WTC11 (cell line): ENCODE data around the gene PHLDA2. TPM values are rescaled to one million over a fixed set of nuclear protein-coding genes. Genes with fewer than 3 reads are reported as not detected.

ENCODE experiments used
- ATAC-seq: fragments of 200-7000 bp; cut with Tn5 transposase; 2 replicates; pipeline ENCODE4 v1.10.0; 2021; ENCODE audit warnings: mild to moderate bottlenecking, moderate library complexity
- CTCF ChIA-PET: fragments of 300-600 bp; sonication (Branson Sonifier 250); formaldehyde crosslinking; loops from one replicate; lab custom pipeline; 2021; ENCODE audit warnings: antibody characterized with exemption; lab: Charles Lee
- POLR2A ChIA-PET: fragments of 350-600 bp; sonication (Branson Sonifier 250); formaldehyde crosslinking; loops from one replicate; lab custom pipeline; 2021; ENCODE audit warnings: antibody characterized with exemption; lab: Charles Lee
- DNase-seq: peaks from one replicate; pipeline ENCODE4 v3.0.0; 2021; ENCODE audit warnings: low spot score
- H3K27ac Mint-ChIP-seq: 2 replicates; pipeline ENCODE4 v1.8.0; 2021; ENCODE audit warnings: mixed read lengths
- H3K27me3 Mint-ChIP-seq: 2 replicates; pipeline ENCODE4 v1.8.0; 2021; ENCODE audit warnings: low read depth, mild to moderate bottlenecking, moderate library complexity, mixed read lengths
- H3K36me3 Mint-ChIP-seq: 2 replicates; pipeline ENCODE4 v1.8.0; 2021; ENCODE audit warnings: mixed read lengths
- H3K4me1 Mint-ChIP-seq: 2 replicates; pipeline ENCODE4 v1.8.0; 2022; ENCODE audit warnings: mixed read lengths
- H3K4me3 Mint-ChIP-seq: 2 replicates; pipeline ENCODE4 v1.8.0; 2021; ENCODE audit warnings: mild to moderate bottlenecking, moderate library complexity, mixed read lengths
- H3K9me3 Mint-ChIP-seq: 2 replicates; pipeline ENCODE4 v1.8.0; 2021; ENCODE audit warnings: mixed read lengths
- ATF1 ChIP-seq: sonication (generic); formaldehyde crosslinking; IDR thresholded peaks from 2 replicates; pipeline ENCODE4 v1.8.1; 2023; ENCODE audit warnings: mild to moderate bottlenecking, moderate library complexity, missing genetic modification reagents
- CBFB ChIP-seq: sonication (generic); formaldehyde crosslinking; IDR thresholded peaks from 2 replicates; pipeline ENCODE4 v1.8.1; 2022; ENCODE audit warnings: mild to moderate bottlenecking, low read depth, missing genetic modification reagents
- FOXK1 ChIP-seq: sonication (generic); formaldehyde crosslinking; IDR thresholded peaks from 2 replicates; pipeline ENCODE4 v1.8.0; 2022; ENCODE audit warnings: mild to moderate bottlenecking, moderate library complexity, missing genetic modification reagents
- FOXP1 ChIP-seq: sonication (generic); formaldehyde crosslinking; IDR thresholded peaks from 2 replicates; pipeline ENCODE4 v1.8.0; 2022; ENCODE audit warnings: missing genetic modification reagents, mild to moderate bottlenecking, moderate library complexity, borderline replicate concordance
- JUN ChIP-seq: sonication (generic); formaldehyde crosslinking; IDR thresholded peaks from 2 replicates; pipeline ENCODE4 v1.8.0; 2023; ENCODE audit warnings: mild to moderate bottlenecking, missing genetic modification reagents
- MXD4 ChIP-seq: fragments of 250-450 bp; sonication (Bioruptor Pico); IDR thresholded peaks from 2 replicates; pipeline ENCODE4 v1.8.0; 2021; ENCODE audit warnings: mild to moderate bottlenecking, moderate library complexity, borderline replicate concordance
- MYBL2 ChIP-seq: sonication (generic); formaldehyde crosslinking; IDR thresholded peaks from 2 replicates; pipeline ENCODE4 v1.8.1; 2023; ENCODE audit warnings: mild to moderate bottlenecking, moderate library complexity, missing genetic modification reagents
- NFATC4 ChIP-seq: fragments of 250-450 bp; sonication (Bioruptor Pico); IDR thresholded peaks from 2 replicates; pipeline ENCODE4 v1.9.0; 2021; ENCODE audit warnings: mild to moderate bottlenecking
- TEAD4 ChIP-seq: sonication (generic); formaldehyde crosslinking; IDR thresholded peaks from 2 replicates; pipeline ENCODE4 v1.8.0; 2022; ENCODE audit warnings: mild to moderate bottlenecking, missing genetic modification reagents
- ZNF232 ChIP-seq: sonication (generic); formaldehyde crosslinking; IDR thresholded peaks from 2 replicates; pipeline ENCODE4 v1.8.0; 2022; ENCODE audit warnings: mild to moderate bottlenecking, missing genetic modification reagents
- ZNF317 ChIP-seq: sonication (generic); formaldehyde crosslinking; IDR thresholded peaks from 2 replicates; pipeline ENCODE4 v1.8.1; 2023; ENCODE audit warnings: low read depth, mild to moderate bottlenecking, moderate library complexity, missing genetic modification reagents, borderline replicate concordance
- ZNF416 ChIP-seq: fragments of 250-450 bp; sonication (Bioruptor Pico); IDR thresholded peaks from 2 replicates; pipeline ENCODE4 v1.9.0; 2021; ENCODE audit warnings: mild to moderate bottlenecking, inconsistent platforms
- total RNA-seq: library from RNA; stranded (reverse); gene quantifications from 3 replicates; pipeline ENCODE4 v1.2.3, GENCODE V29; 2021
- TF ChIP-seq, protein P1 (sequence below): fragments of 200-600 bp; IDR thresholded peaks from 2 replicates; pipeline ENCODE4 v1.8.0; 2022; ENCODE audit warnings: antibody characterized with exemption
- TF ChIP-seq, protein P2 (sequence below): sonication (generic); formaldehyde crosslinking; IDR thresholded peaks from 2 replicates; pipeline ENCODE4 v1.8.1; 2023; ENCODE audit warnings: mild to moderate bottlenecking, missing genetic modification reagents
- TF ChIP-seq, protein P3 (sequence below): sonication (generic); formaldehyde crosslinking; IDR thresholded peaks from 2 replicates; pipeline ENCODE4 v1.8.1; 2022; ENCODE audit warnings: low read depth, mild to moderate bottlenecking, moderate library complexity, missing genetic modification reagents, borderline replicate concordance
- TF ChIP-seq, protein P4 (sequence below): sonication (generic); formaldehyde crosslinking; IDR thresholded peaks from 2 replicates; pipeline ENCODE4 v1.8.0; 2023; ENCODE audit warnings: mild to moderate bottlenecking, missing genetic modification reagents
- TF ChIP-seq, protein P5 (sequence below): fragments of 250-450 bp; sonication (Bioruptor Pico); IDR thresholded peaks from 2 replicates; pipeline ENCODE4 v1.8.0; 2021; ENCODE audit warnings: mild to moderate bottlenecking
- TF ChIP-seq, protein P6 (sequence below): fragments of 250-450 bp; sonication (Bioruptor Pico); IDR thresholded peaks from 2 replicates; pipeline ENCODE4 v1.9.0; 2021; ENCODE audit warnings: mild to moderate bottlenecking
- TF ChIP-seq, protein P7 (sequence below): sonication (generic); formaldehyde crosslinking; conservative IDR thresholded peaks from 2 replicates; pipeline ENCODE4 v1.8.1; 2022; ENCODE audit warnings: mild to moderate bottlenecking, missing genetic modification reagents
- TF ChIP-seq, protein P8 (sequence below): sonication (generic); formaldehyde crosslinking; IDR thresholded peaks from 2 replicates; pipeline ENCODE4 v1.8.1; 2022; ENCODE audit warnings: mild to moderate bottlenecking, moderate library complexity, missing genetic modification reagents

Gene PHLDA2
- total RNA-seq, 1 experiment from 2014 or later: 9.6 TPM

DNA sequence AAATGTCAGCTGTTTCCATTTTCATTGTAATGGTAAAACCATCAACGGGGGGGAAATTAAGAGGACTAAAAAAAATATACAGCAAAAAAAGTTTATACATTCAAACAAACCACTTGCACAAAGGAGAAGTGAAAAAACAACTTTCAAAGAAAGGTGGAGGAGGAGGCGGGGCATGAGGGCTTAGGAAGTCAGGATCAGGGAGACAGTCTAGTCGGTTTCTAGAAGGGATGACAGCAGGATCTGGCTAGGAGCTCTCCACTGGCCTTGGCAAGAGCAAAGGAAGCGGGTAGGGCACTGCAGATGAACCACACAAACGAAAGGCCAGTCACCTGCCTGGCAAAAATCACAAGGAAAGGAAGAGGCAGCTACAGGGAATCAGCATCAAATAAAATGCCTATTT, 31.9 kb upstream of the PHLDA2 start:
- Mint-ChIP-seq H3K27me3 (no peaks in the 10 kb centered on the region; the same call in 1 of the 2 replicates), H3K4me1 (peaks cover 29% of the 10 kb centered on the region), H3K27ac (peak overlapping the region; percentile 95)
- ChIA-PET CTCF (interaction anchor here (0.9 to 1.6 kb wide), 3 partner anchors 15 to 131 kb away, joined by 4 to 6 read pairs (median 5); no protein-coding TSS in a partner anchor), POLR2A (interaction anchor here (1.0 kb wide), 1 partner anchor 31 kb away, joined by 4 read pairs; no protein-coding TSS in a partner anchor)
- ATAC-seq: peak; percentile 83
- DNase-seq: no peak
- TF ChIP-seq FOXK1 (CRISPR knock-in tag): no peak
- TF ChIP-seq MXD4: no peak
- TF ChIP-seq, protein P1, sequence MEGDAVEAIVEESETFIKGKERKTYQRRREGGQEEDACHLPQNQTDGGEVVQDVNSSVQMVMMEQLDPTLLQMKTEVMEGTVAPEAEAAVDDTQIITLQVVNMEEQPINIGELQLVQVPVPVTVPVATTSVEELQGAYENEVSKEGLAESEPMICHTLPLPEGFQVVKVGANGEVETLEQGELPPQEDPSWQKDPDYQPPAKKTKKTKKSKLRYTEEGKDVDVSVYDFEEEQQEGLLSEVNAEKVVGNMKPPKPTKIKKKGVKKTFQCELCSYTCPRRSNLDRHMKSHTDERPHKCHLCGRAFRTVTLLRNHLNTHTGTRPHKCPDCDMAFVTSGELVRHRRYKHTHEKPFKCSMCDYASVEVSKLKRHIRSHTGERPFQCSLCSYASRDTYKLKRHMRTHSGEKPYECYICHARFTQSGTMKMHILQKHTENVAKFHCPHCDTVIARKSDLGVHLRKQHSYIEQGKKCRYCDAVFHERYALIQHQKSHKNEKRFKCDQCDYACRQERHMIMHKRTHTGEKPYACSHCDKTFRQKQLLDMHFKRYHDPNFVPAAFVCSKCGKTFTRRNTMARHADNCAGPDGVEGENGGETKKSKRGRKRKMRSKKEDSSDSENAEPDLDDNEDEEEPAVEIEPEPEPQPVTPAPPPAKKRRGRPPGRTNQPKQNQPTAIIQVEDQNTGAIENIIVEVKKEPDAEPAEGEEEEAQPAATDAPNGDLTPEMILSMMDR: no peak
- TF ChIP-seq, protein P2, sequence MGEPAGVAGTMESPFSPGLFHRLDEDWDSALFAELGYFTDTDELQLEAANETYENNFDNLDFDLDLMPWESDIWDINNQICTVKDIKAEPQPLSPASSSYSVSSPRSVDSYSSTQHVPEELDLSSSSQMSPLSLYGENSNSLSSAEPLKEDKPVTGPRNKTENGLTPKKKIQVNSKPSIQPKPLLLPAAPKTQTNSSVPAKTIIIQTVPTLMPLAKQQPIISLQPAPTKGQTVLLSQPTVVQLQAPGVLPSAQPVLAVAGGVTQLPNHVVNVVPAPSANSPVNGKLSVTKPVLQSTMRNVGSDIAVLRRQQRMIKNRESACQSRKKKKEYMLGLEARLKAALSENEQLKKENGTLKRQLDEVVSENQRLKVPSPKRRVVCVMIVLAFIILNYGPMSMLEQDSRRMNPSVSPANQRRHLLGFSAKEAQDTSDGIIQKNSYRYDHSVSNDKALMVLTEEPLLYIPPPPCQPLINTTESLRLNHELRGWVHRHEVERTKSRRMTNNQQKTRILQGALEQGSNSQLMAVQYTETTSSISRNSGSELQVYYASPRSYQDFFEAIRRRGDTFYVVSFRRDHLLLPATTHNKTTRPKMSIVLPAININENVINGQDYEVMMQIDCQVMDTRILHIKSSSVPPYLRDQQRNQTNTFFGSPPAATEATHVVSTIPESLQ (CRISPR knock-in tag): no peak
- TF ChIP-seq ZNF317 (CRISPR knock-in tag): no peak
- no peak for TF ChIP-seq ZNF416
- TF ChIP-seq ATF1: no peak
- TF ChIP-seq, protein P3, sequence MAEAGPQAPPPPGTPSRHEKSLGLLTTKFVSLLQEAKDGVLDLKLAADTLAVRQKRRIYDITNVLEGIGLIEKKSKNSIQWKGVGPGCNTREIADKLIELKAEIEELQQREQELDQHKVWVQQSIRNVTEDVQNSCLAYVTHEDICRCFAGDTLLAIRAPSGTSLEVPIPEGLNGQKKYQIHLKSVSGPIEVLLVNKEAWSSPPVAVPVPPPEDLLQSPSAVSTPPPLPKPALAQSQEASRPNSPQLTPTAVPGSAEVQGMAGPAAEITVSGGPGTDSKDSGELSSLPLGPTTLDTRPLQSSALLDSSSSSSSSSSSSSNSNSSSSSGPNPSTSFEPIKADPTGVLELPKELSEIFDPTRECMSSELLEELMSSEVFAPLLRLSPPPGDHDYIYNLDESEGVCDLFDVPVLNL (CRISPR knock-in tag): no peak
- TF ChIP-seq FOXP1 (CRISPR knock-in tag): no peak
- TF ChIP-seq, protein P4, sequence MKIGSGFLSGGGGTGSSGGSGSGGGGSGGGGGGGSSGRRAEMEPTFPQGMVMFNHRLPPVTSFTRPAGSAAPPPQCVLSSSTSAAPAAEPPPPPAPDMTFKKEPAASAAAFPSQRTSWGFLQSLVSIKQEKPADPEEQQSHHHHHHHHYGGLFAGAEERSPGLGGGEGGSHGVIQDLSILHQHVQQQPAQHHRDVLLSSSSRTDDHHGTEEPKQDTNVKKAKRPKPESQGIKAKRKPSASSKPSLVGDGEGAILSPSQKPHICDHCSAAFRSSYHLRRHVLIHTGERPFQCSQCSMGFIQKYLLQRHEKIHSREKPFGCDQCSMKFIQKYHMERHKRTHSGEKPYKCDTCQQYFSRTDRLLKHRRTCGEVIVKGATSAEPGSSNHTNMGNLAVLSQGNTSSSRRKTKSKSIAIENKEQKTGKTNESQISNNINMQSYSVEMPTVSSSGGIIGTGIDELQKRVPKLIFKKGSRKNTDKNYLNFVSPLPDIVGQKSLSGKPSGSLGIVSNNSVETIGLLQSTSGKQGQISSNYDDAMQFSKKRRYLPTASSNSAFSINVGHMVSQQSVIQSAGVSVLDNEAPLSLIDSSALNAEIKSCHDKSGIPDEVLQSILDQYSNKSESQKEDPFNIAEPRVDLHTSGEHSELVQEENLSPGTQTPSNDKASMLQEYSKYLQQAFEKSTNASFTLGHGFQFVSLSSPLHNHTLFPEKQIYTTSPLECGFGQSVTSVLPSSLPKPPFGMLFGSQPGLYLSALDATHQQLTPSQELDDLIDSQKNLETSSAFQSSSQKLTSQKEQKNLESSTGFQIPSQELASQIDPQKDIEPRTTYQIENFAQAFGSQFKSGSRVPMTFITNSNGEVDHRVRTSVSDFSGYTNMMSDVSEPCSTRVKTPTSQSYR (CRISPR knock-in tag): no peak
- TF ChIP-seq, protein P5, sequence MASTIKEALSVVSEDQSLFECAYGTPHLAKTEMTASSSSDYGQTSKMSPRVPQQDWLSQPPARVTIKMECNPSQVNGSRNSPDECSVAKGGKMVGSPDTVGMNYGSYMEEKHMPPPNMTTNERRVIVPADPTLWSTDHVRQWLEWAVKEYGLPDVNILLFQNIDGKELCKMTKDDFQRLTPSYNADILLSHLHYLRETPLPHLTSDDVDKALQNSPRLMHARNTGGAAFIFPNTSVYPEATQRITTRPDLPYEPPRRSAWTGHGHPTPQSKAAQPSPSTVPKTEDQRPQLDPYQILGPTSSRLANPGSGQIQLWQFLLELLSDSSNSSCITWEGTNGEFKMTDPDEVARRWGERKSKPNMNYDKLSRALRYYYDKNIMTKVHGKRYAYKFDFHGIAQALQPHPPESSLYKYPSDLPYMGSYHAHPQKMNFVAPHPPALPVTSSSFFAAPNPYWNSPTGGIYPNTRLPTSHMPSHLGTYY (CRISPR knock-in tag): no peak
- TF ChIP-seq CBFB (CRISPR knock-in tag): no peak
- TF ChIP-seq TEAD4 (CRISPR knock-in tag): no peak
- TF ChIP-seq MYBL2: no peak
- TF ChIP-seq ZNF232: no peak
- TF ChIP-seq, all 79 proteins: peak for 0
- no peak overlapping the region; the same call in 1 of the 2 replicates for H3K4me3 Mint-ChIP-seq
- peaks cover 83% of the 10 kb centered on the region for H3K36me3 Mint-ChIP-seq
- no peaks in the 10 kb centered on the region for H3K9me3 Mint-ChIP-seq

DNA sequence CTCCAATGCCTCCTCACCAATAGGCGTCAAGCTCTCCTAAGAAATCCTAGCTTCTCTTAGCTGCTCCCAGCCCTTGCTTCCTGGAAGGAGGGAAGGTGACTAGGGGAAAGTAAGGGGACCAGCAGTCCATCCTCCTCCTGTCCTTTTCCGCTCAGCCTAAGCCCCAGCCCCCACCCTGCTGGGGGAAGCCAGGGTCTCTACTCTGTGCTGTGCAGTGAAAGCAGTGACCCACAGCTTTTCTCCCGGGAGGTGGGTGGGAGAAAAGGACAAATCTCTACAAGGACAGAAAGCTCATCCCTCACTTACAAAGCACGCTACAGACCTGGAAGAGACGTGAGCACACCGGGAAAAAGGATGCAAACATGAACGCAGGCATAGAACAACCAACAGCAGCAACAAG, 30.9 kb upstream of the PHLDA2 start:
- H3K4me3 Mint-ChIP-seq: no peak overlapping the region
- H3K36me3 Mint-ChIP-seq: peaks cover 85% of the 10 kb centered on the region
- ATAC-seq (no peak), DNase-seq (no peak)
- no peaks in the 10 kb centered on the region for H3K27me3 Mint-ChIP-seq
- no peak overlapping the region; the same call in 1 of the 2 replicates for H3K27ac Mint-ChIP-seq
- peaks cover 29% of the 10 kb centered on the region for H3K4me1 Mint-ChIP-seq
- H3K9me3 Mint-ChIP-seq: no peaks in the 10 kb centered on the region
- ChIA-PET POLR2A (no interaction called here), CTCF (no interaction called here)
- TF ChIP-seq NFATC4 (CRISPR knock-in tag) (no peak), JUN (no peak), CBFB (CRISPR knock-in tag) (no peak)
- TF ChIP-seq, protein P6, sequence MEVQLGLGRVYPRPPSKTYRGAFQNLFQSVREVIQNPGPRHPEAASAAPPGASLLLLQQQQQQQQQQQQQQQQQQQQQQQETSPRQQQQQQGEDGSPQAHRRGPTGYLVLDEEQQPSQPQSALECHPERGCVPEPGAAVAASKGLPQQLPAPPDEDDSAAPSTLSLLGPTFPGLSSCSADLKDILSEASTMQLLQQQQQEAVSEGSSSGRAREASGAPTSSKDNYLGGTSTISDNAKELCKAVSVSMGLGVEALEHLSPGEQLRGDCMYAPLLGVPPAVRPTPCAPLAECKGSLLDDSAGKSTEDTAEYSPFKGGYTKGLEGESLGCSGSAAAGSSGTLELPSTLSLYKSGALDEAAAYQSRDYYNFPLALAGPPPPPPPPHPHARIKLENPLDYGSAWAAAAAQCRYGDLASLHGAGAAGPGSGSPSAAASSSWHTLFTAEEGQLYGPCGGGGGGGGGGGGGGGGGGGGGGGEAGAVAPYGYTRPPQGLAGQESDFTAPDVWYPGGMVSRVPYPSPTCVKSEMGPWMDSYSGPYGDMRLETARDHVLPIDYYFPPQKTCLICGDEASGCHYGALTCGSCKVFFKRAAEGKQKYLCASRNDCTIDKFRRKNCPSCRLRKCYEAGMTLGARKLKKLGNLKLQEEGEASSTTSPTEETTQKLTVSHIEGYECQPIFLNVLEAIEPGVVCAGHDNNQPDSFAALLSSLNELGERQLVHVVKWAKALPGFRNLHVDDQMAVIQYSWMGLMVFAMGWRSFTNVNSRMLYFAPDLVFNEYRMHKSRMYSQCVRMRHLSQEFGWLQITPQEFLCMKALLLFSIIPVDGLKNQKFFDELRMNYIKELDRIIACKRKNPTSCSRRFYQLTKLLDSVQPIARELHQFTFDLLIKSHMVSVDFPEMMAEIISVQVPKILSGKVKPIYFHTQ (CRISPR knock-in tag): no peak
- TF ChIP-seq, protein P7, sequence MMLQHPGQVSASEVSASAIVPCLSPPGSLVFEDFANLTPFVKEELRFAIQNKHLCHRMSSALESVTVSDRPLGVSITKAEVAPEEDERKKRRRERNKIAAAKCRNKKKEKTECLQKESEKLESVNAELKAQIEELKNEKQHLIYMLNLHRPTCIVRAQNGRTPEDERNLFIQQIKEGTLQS (CRISPR knock-in tag): no peak
- TF ChIP-seq, protein P8, sequence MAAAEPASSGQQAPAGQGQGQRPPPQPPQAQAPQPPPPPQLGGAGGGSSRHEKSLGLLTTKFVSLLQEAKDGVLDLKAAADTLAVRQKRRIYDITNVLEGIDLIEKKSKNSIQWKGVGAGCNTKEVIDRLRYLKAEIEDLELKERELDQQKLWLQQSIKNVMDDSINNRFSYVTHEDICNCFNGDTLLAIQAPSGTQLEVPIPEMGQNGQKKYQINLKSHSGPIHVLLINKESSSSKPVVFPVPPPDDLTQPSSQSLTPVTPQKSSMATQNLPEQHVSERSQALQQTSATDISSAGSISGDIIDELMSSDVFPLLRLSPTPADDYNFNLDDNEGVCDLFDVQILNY (CRISPR knock-in tag): no peak
